ENCODE results near the gene OAS3.
"Not testable (repeated sequence)": the region's sequence is repeated elsewhere in the genome, so short reads cannot be mapped to it uniquely, and the experiment has no call there.

OAS3 gene

DNA sequence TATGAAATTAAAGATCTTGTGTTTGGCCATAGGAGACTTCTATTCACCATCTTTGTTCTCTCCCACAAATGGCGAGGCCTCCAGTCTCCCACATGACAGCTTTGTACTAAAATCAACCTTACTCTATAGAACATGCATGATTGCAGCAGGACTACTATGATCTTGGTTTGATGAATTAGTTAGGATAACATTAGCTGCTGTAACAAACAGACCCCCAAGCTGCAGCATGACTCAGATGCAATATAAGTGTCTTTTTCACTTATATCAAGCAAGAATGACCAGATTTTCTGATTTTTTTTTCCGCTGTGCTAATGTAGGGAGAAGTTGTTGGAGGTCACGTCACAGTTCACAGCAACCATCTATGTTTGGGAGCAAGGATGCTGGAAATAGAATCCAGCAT, 10.8 kb upstream of the OAS3 start:
- DNase-seq (ENCODE audit: low read depth) = no peak

GRCh38 chr12:112927925-112928324, 10.3 kb upstream of the OAS3 start:
- no peak for DNase-seq (ENCODE audit: low read depth)

DNA sequence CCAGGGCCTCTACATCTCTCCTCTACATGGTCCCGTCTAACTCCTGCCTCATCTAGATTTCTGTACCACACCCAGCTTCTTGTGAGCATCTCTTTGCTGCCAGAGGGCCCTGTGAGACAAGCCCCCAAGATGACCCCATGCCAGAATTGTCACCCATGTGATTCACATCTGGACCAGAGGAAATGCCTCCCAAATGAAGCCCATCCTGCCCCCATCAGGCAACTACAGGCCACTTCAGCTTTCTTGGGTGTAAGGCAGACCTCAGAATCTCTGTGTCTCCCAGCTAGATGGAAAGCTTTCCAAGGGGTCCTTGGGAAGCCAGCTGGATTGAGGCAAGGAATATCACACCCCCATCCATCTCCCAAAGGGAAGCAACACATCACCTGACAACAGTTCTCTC, 9.3 kb upstream of the OAS3 start:
- DNase-seq (ENCODE audit: low read depth) = no peak

DNA sequence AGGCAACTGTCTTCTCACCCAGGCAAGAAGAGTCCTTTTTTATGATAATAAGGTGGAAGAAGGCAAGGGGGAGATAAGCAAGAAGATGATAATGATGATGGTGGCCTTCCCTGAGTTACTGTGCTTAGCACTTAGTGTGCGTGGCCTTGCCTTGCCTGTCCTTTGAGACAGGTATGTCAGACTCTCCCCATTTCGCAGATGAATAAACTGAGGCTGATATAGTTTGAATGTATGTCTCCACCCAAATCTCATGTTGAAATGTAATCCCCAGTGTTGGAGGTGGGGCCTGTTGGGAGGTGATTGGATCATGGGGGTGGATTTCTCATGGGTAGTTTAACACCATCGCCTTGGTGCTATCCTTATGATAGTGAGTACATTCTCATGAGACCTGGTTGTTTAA, 8.6 kb upstream of the OAS3 start:
- no peak for DNase-seq (ENCODE audit: low read depth)

DNA sequence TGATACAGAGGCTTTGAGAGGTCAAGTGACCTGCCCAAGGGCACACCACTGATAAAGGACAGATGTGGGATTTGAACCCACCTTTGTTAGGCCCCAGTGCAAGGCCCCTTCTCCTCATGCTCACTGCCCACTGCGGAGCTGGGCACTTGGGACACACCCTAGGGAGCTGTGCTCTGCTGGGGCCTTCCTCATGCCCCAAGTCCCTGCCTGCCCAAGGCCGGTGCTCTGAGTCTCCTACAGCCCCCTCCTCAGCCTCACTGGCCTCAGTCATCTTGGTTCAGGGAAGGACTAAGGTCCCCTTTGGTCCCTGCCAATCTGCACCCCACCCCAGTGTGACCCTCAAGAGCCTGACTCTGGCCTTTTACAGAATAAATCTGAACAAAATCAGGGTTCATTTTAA, 7.9 kb upstream of the OAS3 start:
- DNase-seq (ENCODE audit: low read depth) = no peak

GRCh38 chr12:112932485-112933128, 5.7 kb upstream of the OAS3 start:
- no peak for DNase-seq (ENCODE audit: low read depth)

- DNase-seq (ENCODE audit: low read depth) = no peak
These were observed 5.2 kb upstream of the OAS3 start for GRCh38 chr12:112933129-112933505.

DNA sequence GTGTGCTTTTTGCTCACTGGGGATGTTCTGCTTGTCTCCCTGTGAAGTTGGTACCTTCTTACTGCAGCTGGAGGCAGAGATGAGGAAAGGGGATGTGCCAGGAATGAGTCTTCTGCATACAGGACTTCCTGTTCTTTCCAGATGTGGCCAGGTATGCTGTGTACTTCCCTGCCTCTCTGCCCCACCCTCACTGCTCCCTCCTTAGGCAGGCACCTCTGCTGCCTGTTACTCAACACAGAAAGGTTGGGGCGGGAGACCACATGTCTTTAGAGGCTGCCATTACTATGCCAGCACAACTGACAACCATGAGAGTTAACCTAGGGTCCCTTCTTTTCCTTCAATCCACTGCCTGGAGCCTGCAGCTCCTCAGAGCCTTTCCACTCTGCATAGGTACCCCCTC, 2.0 kb upstream of the OAS3 start:
- no peak for DNase-seq (ENCODE audit: low read depth)

GRCh38 chr12:112936927-112937326, 1.3 kb upstream of the OAS3 start:
- no peak for DNase-seq (ENCODE audit: low read depth)

DNA sequence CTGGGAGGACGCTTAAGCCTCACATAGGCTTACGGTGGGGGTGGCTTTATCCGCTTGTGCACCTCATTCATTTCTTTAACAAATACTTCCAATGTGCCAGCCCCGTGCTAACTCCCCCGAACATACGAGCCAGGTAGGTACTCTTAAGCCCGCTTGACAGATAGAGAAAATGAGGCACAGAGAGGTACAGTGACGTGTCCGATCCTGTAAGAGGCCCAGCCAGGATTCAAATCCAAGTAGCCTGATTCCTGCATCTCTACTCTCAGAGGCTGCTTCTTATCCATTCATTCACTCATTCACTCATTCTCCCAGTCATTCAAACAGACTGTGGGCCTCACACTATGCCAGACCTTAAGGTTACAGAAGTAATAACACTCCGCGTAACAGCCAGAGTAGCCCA, 477 bp downstream of the OAS3 start:
- no peak for DNase-seq (ENCODE audit: low read depth)

GRCh38 chr12:112939761-112940381, 1.6 kb downstream of the OAS3 start:
- DNase-seq (ENCODE audit: low read depth) = no peak

DNA sequence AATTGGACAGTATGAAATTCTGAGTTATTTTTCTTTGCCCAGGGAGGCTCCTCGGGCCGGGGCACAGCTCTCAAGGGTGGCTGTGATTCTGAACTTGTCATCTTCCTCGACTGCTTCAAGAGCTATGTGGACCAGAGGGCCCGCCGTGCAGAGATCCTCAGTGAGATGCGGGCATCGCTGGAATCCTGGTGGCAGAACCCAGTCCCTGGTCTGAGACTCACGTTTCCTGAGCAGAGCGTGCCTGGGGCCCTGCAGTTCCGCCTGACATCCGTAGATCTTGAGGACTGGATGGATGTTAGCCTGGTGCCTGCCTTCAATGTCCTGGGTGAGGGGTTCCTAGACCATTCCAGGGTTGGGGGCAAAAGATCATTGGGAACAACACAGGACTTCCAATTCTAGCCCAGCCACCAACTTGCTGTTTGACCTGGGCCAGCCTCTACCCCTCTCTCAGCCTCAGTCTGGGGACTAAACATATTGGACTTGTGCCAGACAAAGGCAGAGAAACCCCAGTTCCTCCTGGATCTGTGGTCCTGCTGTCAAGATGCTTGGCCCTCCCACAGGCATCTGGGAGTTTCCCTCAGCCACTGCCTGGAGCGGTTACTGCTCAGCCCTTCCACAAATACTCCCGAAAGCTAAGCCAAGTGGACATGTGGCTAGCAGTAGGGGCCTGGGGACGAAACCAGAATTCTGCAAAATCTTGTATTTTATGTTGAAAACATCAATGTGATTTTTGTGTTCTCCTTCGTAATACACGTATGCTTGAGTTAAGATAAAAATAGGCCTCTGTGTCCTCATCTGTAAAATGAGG, 3.5 kb downstream of the OAS3 start:
- DNase-seq (ENCODE audit: low read depth) = no peak

DNA sequence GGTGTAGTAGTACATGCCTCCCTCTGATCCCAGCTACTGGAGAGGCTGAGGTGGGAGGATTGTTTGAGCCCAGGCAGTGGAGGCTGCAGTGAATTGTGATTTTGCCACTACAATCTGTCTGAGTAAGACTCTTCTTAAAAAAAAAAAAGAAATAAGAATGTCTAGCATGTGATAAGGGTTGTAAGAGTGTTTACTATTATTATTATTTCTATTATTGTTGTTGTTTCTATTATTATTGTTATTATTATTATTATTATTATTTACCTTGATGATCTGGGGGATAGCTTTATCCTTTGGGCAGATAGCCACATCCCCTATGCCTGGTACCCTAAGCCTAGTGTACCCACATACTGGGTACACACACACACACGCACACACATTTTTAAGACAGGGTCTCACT, 4.3 kb downstream of the OAS3 start:
- DNase-seq (ENCODE audit: low read depth) = no peak

- DNase-seq (ENCODE audit: low read depth) = no peak
These were observed 5.9 kb downstream of the OAS3 start for GRCh38 chr12:112944024-112944690.

DNA sequence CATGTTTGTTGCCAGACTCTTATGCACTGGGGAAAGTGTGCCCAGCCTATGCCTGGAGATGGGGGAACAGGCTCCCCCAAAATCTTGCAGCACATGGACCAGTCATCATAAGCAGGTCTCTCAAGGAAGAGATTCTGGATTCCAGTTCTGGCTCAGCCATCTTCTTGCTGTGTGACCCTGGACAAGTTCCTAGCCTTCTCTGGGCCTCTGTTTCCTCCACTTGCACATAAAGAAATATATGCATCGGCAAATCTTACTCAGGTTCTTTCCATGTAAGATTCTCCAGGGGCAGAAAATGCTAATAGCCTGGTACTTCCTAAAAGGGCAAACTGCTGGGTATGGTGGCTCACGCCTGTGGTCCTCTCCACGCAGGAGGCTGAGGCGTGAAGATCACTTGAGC, 7.2 kb downstream of the OAS3 start:
- no peak for DNase-seq (ENCODE audit: low read depth)

- no peak for DNase-seq (ENCODE audit: low read depth)
These were observed 8.1 kb downstream of the OAS3 start for GRCh38 chr12:112946236-112947000.

DNA sequence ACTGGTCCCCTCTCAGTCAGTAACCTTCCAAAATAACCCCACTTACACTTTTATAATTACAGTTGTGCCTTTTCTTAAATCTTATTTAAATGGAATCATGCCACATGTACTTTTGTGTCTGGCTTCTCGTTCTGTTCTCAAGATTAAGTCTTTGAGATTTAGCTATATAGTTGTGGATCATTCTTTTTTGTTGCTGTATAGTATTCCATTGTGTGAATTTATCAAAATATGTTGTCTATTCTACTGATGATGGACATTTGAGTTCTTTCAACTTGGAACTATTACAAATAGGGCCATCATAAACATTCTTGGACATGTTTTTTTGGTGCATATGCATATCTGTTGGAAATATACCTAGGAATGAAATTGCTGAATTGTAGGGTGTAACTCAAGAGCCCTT, 9.0 kb downstream of the OAS3 start:
- DNase-seq (ENCODE audit: low read depth) = no peak

- no peak for DNase-seq (ENCODE audit: low read depth)
These were observed 9.5 kb downstream of the OAS3 start for GRCh38 chr12:112947761-112948160.

DNA sequence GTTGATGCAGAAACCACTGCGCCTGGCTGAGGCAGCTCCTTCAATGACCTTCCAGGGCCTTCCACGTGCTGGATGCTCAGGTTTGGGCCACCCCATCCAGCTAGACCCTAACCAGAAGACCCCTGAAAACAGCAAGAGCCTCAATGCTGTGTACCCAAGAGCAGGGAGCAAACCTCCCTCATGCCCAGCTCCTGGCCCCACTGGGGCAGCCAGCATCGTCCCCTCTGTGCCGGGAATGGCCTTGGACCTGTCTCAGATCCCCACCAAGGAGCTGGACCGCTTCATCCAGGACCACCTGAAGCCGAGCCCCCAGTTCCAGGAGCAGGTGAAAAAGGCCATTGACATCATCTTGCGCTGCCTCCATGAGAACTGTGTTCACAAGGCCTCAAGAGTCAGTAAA, 10.5 kb downstream of the OAS3 start:
- no peak for DNase-seq (ENCODE audit: low read depth)

DNA sequence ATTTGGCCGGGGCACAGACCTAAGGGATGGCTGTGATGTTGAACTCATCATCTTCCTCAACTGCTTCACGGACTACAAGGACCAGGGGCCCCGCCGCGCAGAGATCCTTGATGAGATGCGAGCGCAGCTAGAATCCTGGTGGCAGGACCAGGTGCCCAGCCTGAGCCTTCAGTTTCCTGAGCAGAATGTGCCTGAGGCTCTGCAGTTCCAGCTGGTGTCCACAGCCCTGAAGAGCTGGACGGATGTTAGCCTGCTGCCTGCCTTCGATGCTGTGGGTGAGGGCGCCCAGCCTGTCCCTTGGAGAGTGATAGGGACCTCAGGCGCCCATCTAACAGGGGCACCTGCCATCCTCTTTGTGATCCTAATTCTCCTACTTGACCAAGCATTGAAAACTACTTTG, 12.4 kb downstream of the OAS3 start:
- no peak for DNase-seq (ENCODE audit: low read depth)

DNA sequence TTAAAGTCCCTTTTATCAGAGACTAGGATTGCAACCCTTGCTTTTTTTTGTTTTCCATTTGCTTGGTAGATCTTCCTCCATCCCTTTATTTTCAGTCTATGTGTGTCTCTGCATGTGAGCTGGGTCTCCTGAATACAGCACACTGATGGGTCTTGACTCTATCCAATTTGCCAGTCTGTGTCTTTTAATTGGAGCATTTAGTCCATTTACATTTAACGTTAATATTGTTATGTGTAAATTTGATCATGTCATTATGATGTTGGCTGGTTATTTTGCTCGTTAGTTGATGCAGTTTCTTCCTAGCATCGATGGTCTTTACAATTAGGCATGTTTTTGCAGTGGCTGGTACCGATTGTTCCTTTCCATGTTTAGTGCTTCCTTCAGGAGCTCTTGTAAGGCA, 18.9 kb downstream of the OAS3 start:
- DNase-seq (ENCODE audit: low read depth) = not testable (repeated sequence)

- no peak for DNase-seq (ENCODE audit: low read depth)
These were observed 22.8 kb downstream of the OAS3 start for GRCh38 chr12:112961074-112961473.
